Neuronal stem cell (in vitro differentiated cells): ENCODE data around the gene PKP4.

Source experiments
- DNase-seq: peaks from one replicate; pipeline ENCODE4 v3.0.0-alpha.2; 2013; ENCODE audit warnings: low spot score
- H2AFZ ChIP-seq: one replicate; pipeline ENCODE4 v1.6.1; 2013; ENCODE audit warnings: mild to moderate bottlenecking, low read length, inconsistent platforms
- H2AK5ac ChIP-seq: 2 replicates; pipeline ENCODE4 v1.6.1; 2013; ENCODE audit warnings: low read depth, mild to moderate bottlenecking, inconsistent platforms, low read length, moderate library complexity, mixed read lengths
- H2BK120ac ChIP-seq: 2 replicates; pipeline ENCODE4 v1.6.1; 2013; ENCODE audit warnings: low read depth, mild to moderate bottlenecking, inconsistent platforms, low read length, moderate library complexity, mixed read lengths
- H2BK12ac ChIP-seq: one replicate; pipeline ENCODE4 v1.6.1; 2013; ENCODE audit warnings: low read length, inconsistent platforms
- H2BK15ac ChIP-seq: 2 replicates; pipeline ENCODE4 v1.6.1; 2013; ENCODE audit warnings: mild to moderate bottlenecking, low read length, inconsistent platforms, mixed read lengths
- H2BK5ac ChIP-seq: one replicate; pipeline ENCODE4 v1.6.1; 2013; ENCODE audit warnings: inconsistent platforms, mild to moderate bottlenecking, low read length, moderate library complexity
- H3K14ac ChIP-seq: one replicate; pipeline ENCODE4 v1.6.1; 2013; ENCODE audit warnings: low read length, inconsistent platforms
- H3K18ac ChIP-seq: 2 replicates; pipeline ENCODE4 v1.6.1; 2013; ENCODE audit warnings: low read length, inconsistent platforms
- H3K23ac ChIP-seq: 2 replicates; pipeline ENCODE4 v1.6.1; 2013; ENCODE audit warnings: low read depth, mild to moderate bottlenecking, mixed read lengths, low read length, inconsistent platforms; ENCODE audit not compliant: poor library complexity
- H3K27ac ChIP-seq: replicated peaks from 3 replicates; pipeline ENCODE4 v1.5.1; 2013; ENCODE audit warnings: low read length, inconsistent platforms
- H3K27me3 ChIP-seq, 3 experiments: 2 replicates each; pipeline ENCODE4 v1.6.1; 2013; ENCODE audit warnings: low read length in 3 of 3, mild to moderate bottlenecking in 2 of 3, inconsistent platforms in 1 of 3, low read depth in 1 of 3, mixed read lengths in 1 of 3, moderate library complexity in 1 of 3; ENCODE audit not compliant: control insufficient read depth in 3 of 3, insufficient read depth in 3 of 3
- H3K36me3 ChIP-seq, 2 donors: replicated peaks in 1 of 2; 2 replicates each; pipeline ENCODE4 v1.6.1; 2013; ENCODE audit warnings: low read length in 2 of 2; ENCODE audit not compliant: control insufficient read depth in 2 of 2, insufficient read depth in 2 of 2
- H3K4ac ChIP-seq: 2 replicates; pipeline ENCODE4 v1.6.1; 2013; ENCODE audit warnings: inconsistent platforms, mild to moderate bottlenecking, low read length, moderate library complexity
- H3K4me1 ChIP-seq, 2 donors: 1 replicate in 1 of 2; 2 replicates in 1 of 2; pipeline ENCODE4 v1.6.1; 2013; ENCODE audit warnings: low read length in 2 of 2, low read depth in 1 of 2; ENCODE audit not compliant: control insufficient read depth in 2 of 2, insufficient read depth in 1 of 2
- H3K4me2 ChIP-seq: one replicate; pipeline ENCODE4 v1.6.1; 2013; ENCODE audit warnings: mild to moderate bottlenecking, low read length, inconsistent platforms; ENCODE audit not compliant: insufficient read depth, poor library complexity, severe bottlenecking
- H3K4me3 ChIP-seq, 2 donors: 2 replicates each; pipeline ENCODE4 v1.5.1; 2013; ENCODE audit warnings: low read length in 2 of 2, mild to moderate bottlenecking in 2 of 2, inconsistent platforms in 1 of 2, moderate library complexity in 1 of 2
- H3K79me1 ChIP-seq: one replicate; pipeline ENCODE4 v1.6.1; 2013; ENCODE audit warnings: low read depth, mild to moderate bottlenecking, inconsistent platforms, low read length, moderate library complexity
- H3K9ac ChIP-seq: one replicate; pipeline ENCODE4 v1.6.1; 2013; ENCODE audit warnings: mild to moderate bottlenecking, low read depth, low read length, inconsistent platforms; ENCODE audit not compliant: poor library complexity
- H3K9me3 ChIP-seq, 2 donors: replicated peaks in 1 of 2; 2 replicates each; pipeline versions ENCODE3 to v1.6.1; 2013; ENCODE audit warnings: low read length in 2 of 2, mild to moderate bottlenecking in 2 of 2, inconsistent platforms in 1 of 2, low read depth in 1 of 2, mixed read lengths in 1 of 2, moderate library complexity in 1 of 2; ENCODE audit not compliant: control insufficient read depth in 2 of 2, insufficient read depth in 1 of 2
- H4K8ac ChIP-seq: one replicate; pipeline ENCODE4 v1.6.1; 2013; ENCODE audit warnings: low read depth, mild to moderate bottlenecking, inconsistent platforms, low read length, moderate library complexity
- H4K91ac ChIP-seq: one replicate; pipeline ENCODE4 v1.6.1; 2013; ENCODE audit warnings: low read length, low read depth, mild to moderate bottlenecking, inconsistent platforms; ENCODE audit not compliant: poor library complexity
- WGBS, 2 donors: extraction: QIAGEN DNeasy Blood & Tissue Kit; methylation state at CpG; one replicate each; pipeline ENCODE4 v1.1.7; 2013; ENCODE audit warnings: missing lambda C conversion rate in 2 of 2, mixed read lengths in 1 of 2; ENCODE audit not compliant: insufficient read length in 2 of 2, insufficient replicate concordance in 1 of 2; ENCODE audit errors: extremely low coverage in 2 of 2; 5-methylcytosine and 5-hydroxymethylcytosine counted together

Gene PKP4

DNA sequence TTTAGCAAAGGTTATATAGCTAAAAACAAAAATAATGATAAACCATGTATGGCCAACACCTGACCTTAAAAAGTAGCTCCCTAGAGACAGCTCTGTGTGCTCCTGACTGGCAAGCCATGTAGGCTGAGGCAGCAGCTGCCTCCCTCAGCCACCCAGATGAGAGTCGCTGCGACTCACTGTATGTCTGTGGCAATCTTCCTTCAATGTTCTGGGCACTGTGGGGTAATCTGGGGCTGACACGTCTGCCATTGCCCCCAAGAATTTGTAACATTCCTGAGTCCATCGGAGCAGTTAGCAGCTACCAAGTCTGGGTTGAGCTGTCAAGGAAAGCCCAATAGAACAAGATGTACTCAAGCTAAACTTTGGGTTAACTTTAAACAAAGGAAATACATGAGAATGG, 232.0 kb downstream of the PKP4 start:
- no peak for DNase-seq
- H2BK12ac ChIP-seq: no peak overlapping the region
- WGBS, 2 donors: no CpG with 5 or more reads among the region's 4 CpGs

DNA sequence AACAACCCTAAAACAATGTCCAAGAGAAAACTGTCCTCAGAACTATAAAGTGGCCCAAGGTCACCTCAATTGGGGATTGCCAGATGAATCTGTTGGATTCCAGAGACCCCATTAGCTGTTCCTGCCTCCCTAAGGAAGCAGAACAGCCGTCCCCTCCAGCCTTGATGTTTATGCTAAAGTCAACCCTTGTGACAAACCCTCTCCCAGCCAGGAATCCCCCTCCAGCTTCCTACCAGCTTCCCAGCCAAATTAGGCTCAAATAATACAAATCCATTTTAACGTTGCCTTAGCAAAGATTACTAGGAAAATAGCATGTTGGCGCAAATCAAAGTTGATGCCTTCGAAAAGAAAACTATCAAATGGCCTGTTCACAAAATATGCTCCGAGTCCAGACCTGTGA, 232.6 kb downstream of the PKP4 start:
- H3K9ac ChIP-seq: no peak overlapping the region
- H3K23ac ChIP-seq: no peak overlapping the region
- H2BK5ac ChIP-seq: no peak overlapping the region
- no peak overlapping the region for H3K18ac ChIP-seq
- H3K27me3 ChIP-seq: peaks cover 0 to 4% (median 0%) of the 10 kb centered on the region in 3 experiments
- peaks cover 0 to 3% of the 10 kb centered on the region in 2 donors for H3K4me1 ChIP-seq
- no peak overlapping the region for H4K91ac ChIP-seq
- no peak overlapping the region for H2BK15ac ChIP-seq
- no peak overlapping the region for H2BK12ac ChIP-seq
- no peaks in the 10 kb centered on the region for H3K79me1 ChIP-seq
- no peak overlapping the region for H4K8ac ChIP-seq
- H3K27ac ChIP-seq: no peak overlapping the region
- no peak overlapping the region for H3K4me3 ChIP-seq
- H2AK5ac ChIP-seq: no peak overlapping the region
- no peak for DNase-seq
- H3K4me2 ChIP-seq: no peak overlapping the region
- no peak overlapping the region for H3K14ac ChIP-seq
- WGBS, 2 donors: no CpG with 5 or more reads among the region's 5 CpGs
- no peak overlapping the region for H2BK120ac ChIP-seq
- H3K9me3 ChIP-seq: no peaks in the 10 kb centered on the region
- no peak overlapping the region for H3K4ac ChIP-seq
- H3K36me3 ChIP-seq: no peaks in the 10 kb centered on the region
- no peak overlapping the region for H2AFZ ChIP-seq

More for the DNA sequence above, 232.0 kb downstream of the PKP4 start:
- H3K36me3 ChIP-seq: no peaks in the 10 kb centered on the region
- no peak overlapping the region for H2AFZ ChIP-seq
- no peak overlapping the region for H3K4me3 ChIP-seq
- peaks cover 0 to 3% of the 10 kb centered on the region in 2 donors for H3K4me1 ChIP-seq
- H2BK15ac ChIP-seq: no peak overlapping the region
- no peak overlapping the region for H4K8ac ChIP-seq
- H3K14ac ChIP-seq: no peak overlapping the region
- H3K9ac ChIP-seq: no peak overlapping the region
- H3K9me3 ChIP-seq: no peaks in the 10 kb centered on the region
- no peak overlapping the region for H3K23ac ChIP-seq
- peaks cover 0 to 4% (median 0%) of the 10 kb centered on the region in 3 experiments for H3K27me3 ChIP-seq
- H2AK5ac ChIP-seq: no peak overlapping the region
- H4K91ac ChIP-seq: no peak overlapping the region
- no peak overlapping the region for H2BK5ac ChIP-seq
- no peak overlapping the region for H3K4me2 ChIP-seq
- no peak overlapping the region for H2BK120ac ChIP-seq
- H3K18ac ChIP-seq: no peak overlapping the region
- no peak overlapping the region for H3K27ac ChIP-seq
- H3K79me1 ChIP-seq: no peaks in the 10 kb centered on the region
- H3K4ac ChIP-seq: no peak overlapping the region

GRCh38 chr2:158690823-158691222, 234.1 kb downstream of the PKP4 start:
- no peak overlapping the region for H2BK15ac ChIP-seq
- no peaks in the 10 kb centered on the region for H3K79me1 ChIP-seq
- H3K9ac ChIP-seq: no peak overlapping the region
- H3K27me3 ChIP-seq: peaks cover 0 to 4% (median 0%) of the 10 kb centered on the region in 3 experiments
- WGBS, 2 donors: no CpG with 5 or more reads among the region's 2 CpGs
- H2BK120ac ChIP-seq: no peak overlapping the region
- DNase-seq: no peak
- no peak overlapping the region for H2BK5ac ChIP-seq
- no peak overlapping the region for H2AFZ ChIP-seq
- H3K14ac ChIP-seq: no peak overlapping the region
- H2AK5ac ChIP-seq: no peak overlapping the region
- H2BK12ac ChIP-seq: no peak overlapping the region
- no peaks in the 10 kb centered on the region for H3K9me3 ChIP-seq
- no peak overlapping the region for H4K8ac ChIP-seq
- no peaks in the 10 kb centered on the region for H3K36me3 ChIP-seq
- no peak overlapping the region for H3K23ac ChIP-seq
- no peak overlapping the region for H4K91ac ChIP-seq
- H3K4me3 ChIP-seq: no peak overlapping the region
- H3K18ac ChIP-seq: no peak overlapping the region
- peaks cover 0 to 3% of the 10 kb centered on the region in 2 donors for H3K4me1 ChIP-seq
- no peak overlapping the region for H3K4me2 ChIP-seq
- no peak overlapping the region for H3K27ac ChIP-seq
- H3K4ac ChIP-seq: no peak overlapping the region

DNA sequence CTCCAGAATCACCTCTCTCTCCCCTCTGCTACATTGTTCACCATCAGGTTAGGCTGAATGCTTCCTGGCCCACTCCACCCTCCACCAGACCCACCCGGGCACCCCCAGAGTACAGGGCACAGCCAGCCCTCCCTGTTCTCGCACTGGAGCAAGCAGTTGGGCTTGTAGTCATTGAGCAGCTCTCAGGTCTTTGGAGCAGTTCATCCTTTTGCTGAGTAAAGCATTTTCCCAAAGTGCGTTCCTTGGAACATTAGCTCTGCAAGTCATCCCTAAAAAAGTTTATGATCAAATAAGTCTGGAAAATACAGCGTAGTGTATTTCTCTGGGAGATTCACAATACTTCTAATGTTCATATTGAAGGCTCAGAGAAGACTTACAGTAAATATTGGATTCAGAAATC, 234.9 kb downstream of the PKP4 start:
- no peak overlapping the region for H3K27ac ChIP-seq
- H3K27me3 ChIP-seq: peaks cover 0 to 4% (median 0%) of the 10 kb centered on the region in 3 experiments
- no peaks in the 10 kb centered on the region for H3K4me1 ChIP-seq
- no peaks in the 10 kb centered on the region for H3K79me1 ChIP-seq
- no peak overlapping the region for H3K23ac ChIP-seq
- no peak overlapping the region for H3K14ac ChIP-seq
- no peak overlapping the region for H3K4me3 ChIP-seq
- no peak overlapping the region for H3K4me2 ChIP-seq
- H2BK5ac ChIP-seq: no peak overlapping the region
- no peak overlapping the region for H2BK120ac ChIP-seq
- no peak overlapping the region for H2BK12ac ChIP-seq
- H2AFZ ChIP-seq: no peak overlapping the region
- H3K9me3 ChIP-seq: no peaks in the 10 kb centered on the region
- no peak overlapping the region for H3K4ac ChIP-seq
- no peak overlapping the region for H3K9ac ChIP-seq
- no peak for DNase-seq
- H4K8ac ChIP-seq: no peak overlapping the region
- H2BK15ac ChIP-seq: no peak overlapping the region
- no peaks in the 10 kb centered on the region for H3K36me3 ChIP-seq
- H4K91ac ChIP-seq: no peak overlapping the region
- WGBS, 2 donors: no CpG with 5 or more reads among the region's 4 CpGs
- H3K18ac ChIP-seq: no peak overlapping the region
- no peak overlapping the region for H2AK5ac ChIP-seq
